ENCODE data around the gene PCYOX1L. TPM values are rescaled to one million over a fixed set of nuclear protein-coding genes. Genes with fewer than 3 reads are reported as not detected.

Gene PCYOX1L
- total RNA-seq, 1 experiment from 2014 or later: 16.6 TPM

- no peak for DNase-seq
- H3K36me3 ChIP-seq: peaks cover 42% of the 10 kb centered on the region
- H3K4me3 ChIP-seq: no peak overlapping the region
- no peaks in the 10 kb centered on the region for H3K9me3 ChIP-seq
- H3K27me3 ChIP-seq: no peaks in the 10 kb centered on the region
Observed at GRCh38 chr5:149356391-149356790, 1.5 kb upstream of the PCYOX1L start.

- Histone ChIP-seq H3K27me3 (no peaks in the 10 kb centered on the region), H3K36me3 (peaks cover 24% of the 10 kb centered on the region), H3K9me3 (no peaks in the 10 kb centered on the region), H3K4me3 (peak overlapping the region; percentile 84)
- peak; percentile 27 for DNase-seq
Observed at GRCh38 chr5:149358294-149358651, 427 bp downstream of the PCYOX1L start.

GRCh38 chr5:149358868-149359495 is 1.1 kb downstream of the PCYOX1L start:
- no peaks in the 10 kb centered on the region for H3K9me3 ChIP-seq
- DNase-seq: no peak
- no peaks in the 10 kb centered on the region for H3K27me3 ChIP-seq
- peaks cover 17% of the 10 kb centered on the region for H3K36me3 ChIP-seq
- H3K4me3 ChIP-seq: peak overlapping the region; percentile 84

GRCh38 chr5:149360272-149360671 is 2.4 kb downstream of the PCYOX1L start:
- Histone ChIP-seq H3K27me3 (no peaks in the 10 kb centered on the region), H3K36me3 (peaks cover 7% of the 10 kb centered on the region; the same call in 1 of the 2 replicates), H3K9me3 (no peaks in the 10 kb centered on the region), H3K4me3 (no peak overlapping the region)
- DNase-seq: no peak

- H3K36me3 ChIP-seq: no peaks in the 10 kb centered on the region
- no peak overlapping the region for H3K4me3 ChIP-seq
- no peak for DNase-seq
- H3K9me3 ChIP-seq: no peaks in the 10 kb centered on the region
- no peaks in the 10 kb centered on the region for H3K27me3 ChIP-seq
Observed at GRCh38 chr5:149362541-149362940, 4.7 kb downstream of the PCYOX1L start.

- H3K9me3 ChIP-seq: no peaks in the 10 kb centered on the region
- H3K4me3 ChIP-seq: no peak overlapping the region
- no peak for DNase-seq
- H3K36me3 ChIP-seq: no peaks in the 10 kb centered on the region
- no peaks in the 10 kb centered on the region for H3K27me3 ChIP-seq
Observed at GRCh38 chr5:149363358-149363757, 5.5 kb downstream of the PCYOX1L start.

GRCh38 chr5:149363936-149364335 is 6.1 kb downstream of the PCYOX1L start:
- H3K27me3 ChIP-seq: no peaks in the 10 kb centered on the region

GRCh38 chr5:149364719-149365118 is 6.9 kb downstream of the PCYOX1L start:
- no peaks in the 10 kb centered on the region for H3K9me3 ChIP-seq
- no peaks in the 10 kb centered on the region for H3K36me3 ChIP-seq
- no peak for DNase-seq
- H3K4me3 ChIP-seq: no peak overlapping the region
- no peaks in the 10 kb centered on the region for H3K27me3 ChIP-seq

More at GRCh38 chr5:149363936-149364335, 6.1 kb downstream of the PCYOX1L start:
- no peak overlapping the region for H3K4me3 ChIP-seq
- H3K36me3 ChIP-seq: no peaks in the 10 kb centered on the region
- no peak for DNase-seq
- H3K9me3 ChIP-seq: no peaks in the 10 kb centered on the region

GRCh38 chr5:149365418-149365817 is 7.6 kb downstream of the PCYOX1L start:
- Histone ChIP-seq H3K4me3 (no peak overlapping the region), H3K27me3 (no peaks in the 10 kb centered on the region), H3K9me3 (no peaks in the 10 kb centered on the region), H3K36me3 (no peaks in the 10 kb centered on the region)
- DNase-seq: no peak

GRCh38 chr5:149366169-149366729 is 8.4 kb downstream of the PCYOX1L start:
- DNase-seq: no peak
- H3K9me3 ChIP-seq: no peaks in the 10 kb centered on the region
- H3K36me3 ChIP-seq: no peaks in the 10 kb centered on the region
- no peak overlapping the region for H3K4me3 ChIP-seq
- H3K27me3 ChIP-seq: no peaks in the 10 kb centered on the region

GRCh38 chr5:149367249-149367971 is 9.6 kb downstream of the PCYOX1L start:
- Histone ChIP-seq H3K9me3 (no peaks in the 10 kb centered on the region), H3K36me3 (no peaks in the 10 kb centered on the region), H3K4me3 (no peak overlapping the region), H3K27me3 (no peaks in the 10 kb centered on the region)
- peak; percentile 60 for DNase-seq

- Histone ChIP-seq H3K36me3 (no peaks in the 10 kb centered on the region), H3K9me3 (no peaks in the 10 kb centered on the region), H3K27me3 (no peaks in the 10 kb centered on the region), H3K4me3 (no peak overlapping the region)
- DNase-seq: no peak
Observed at GRCh38 chr5:149367972-149368645, 10.3 kb downstream of the PCYOX1L start.

- H3K9me3 ChIP-seq: no peaks in the 10 kb centered on the region
- DNase-seq: no peak
- no peaks in the 10 kb centered on the region for H3K36me3 ChIP-seq
- H3K4me3 ChIP-seq: no peak overlapping the region
- H3K27me3 ChIP-seq: no peaks in the 10 kb centered on the region
Observed at GRCh38 chr5:149370878-149371277, 13.0 kb downstream of the PCYOX1L start.

- no peaks in the 10 kb centered on the region for H3K27me3 ChIP-seq
- peak; percentile 59 for DNase-seq
- H3K4me3 ChIP-seq: no peak overlapping the region
Observed at GRCh38 chr5:149371296-149371962, 13.6 kb downstream of the PCYOX1L start.

GRCh38 chr5:149372076-149372795 is 14.4 kb downstream of the PCYOX1L start:
- Histone ChIP-seq H3K4me3 (no peak overlapping the region), H3K9me3 (no peaks in the 10 kb centered on the region), H3K36me3 (no peaks in the 10 kb centered on the region), H3K27me3 (no peaks in the 10 kb centered on the region)
- no peak for DNase-seq

More at GRCh38 chr5:149371296-149371962, 13.6 kb downstream of the PCYOX1L start:
- H3K9me3 ChIP-seq: no peaks in the 10 kb centered on the region
- H3K36me3 ChIP-seq: no peaks in the 10 kb centered on the region

GRCh38 chr5:149372932-149373331 is 15.1 kb downstream of the PCYOX1L start:
- no peak for DNase-seq
- H3K36me3 ChIP-seq: no peaks in the 10 kb centered on the region

More at GRCh38 chr5:149372932-149373331, 15.1 kb downstream of the PCYOX1L start:
- H3K4me3 ChIP-seq: no peak overlapping the region
- H3K9me3 ChIP-seq: no peaks in the 10 kb centered on the region
- H3K27me3 ChIP-seq: no peaks in the 10 kb centered on the region
